Lower leg skin (tissue), 4 donors: ENCODE data around the gene DPM2. TPM values are rescaled to one million over a fixed set of nuclear protein-coding genes. Genes with fewer than 3 reads are reported as not detected.

Source experiments
- DNase-seq, 2 donors: peaks; one replicate each; pipeline ENCODE4 v3.0.0-alpha.2; 2019; ENCODE audit warnings: low spot score in 2 of 2
- H3K4me3 ChIP-seq: fragments of 200-600 bp; sonication (generic); 2 replicates; pipeline ENCODE4 v1.5.1; 2017; ENCODE audit warnings: mild to moderate bottlenecking, low read depth; ENCODE audit not compliant: poor library complexity, severe bottlenecking
- CTCF ChIP-seq, 3 donors: fragments of 450-650 bp; IDR thresholded peaks; one replicate each; pipeline ENCODE4 v1.5.1; 2016; ENCODE audit warnings: antibody characterized with exemption in 3 of 3, mild to moderate bottlenecking in 3 of 3, moderate library complexity in 2 of 3
- POLR2A ChIP-seq, 2 donors: fragments of 450-650 bp; IDR thresholded peaks; one replicate each; pipeline ENCODE4 v1.6.1; 2016 to 2017; ENCODE audit warnings: antibody characterized with exemption in 2 of 2, mild to moderate bottlenecking in 1 of 2, moderate library complexity in 1 of 2
- WGBS, 2 donors: methylation state at CpG; one replicate each; pipeline ENCODE4 v1.1.5; 2018; 5-methylcytosine and 5-hydroxymethylcytosine counted together
- intact Hi-C: fragments of 100-400 bp; cut with DNase I; formaldehyde crosslinking; loops from one replicate; pipeline ENCODE4 v1.15.0; 2023; ENCODE audit warnings: low total_unique reads
- total RNA-seq, 4 donors: library from RNA; depleted of rRNA; stranded (reverse); fragments of >200 nt; gene quantifications; one replicate each; pipeline ENCODE4 v1.1.0, GENCODE V29; 2016

DPM2 gene
- total RNA-seq, 4 donors from 2014 or later, result 11.9 to 21.1 (median 15.8) TPM

- no peak for TF ChIP-seq POLR2A (IDR thresholded peaks at IDR 0.05)
- no peak for TF ChIP-seq CTCF (IDR thresholded peaks at IDR 0.05)
- no peak overlapping the region for H3K4me3 ChIP-seq
- 49 to 58% methylated on average over 10 of the region's 10 CpGs for WGBS, 2 donors
- intact Hi-C loops, result loop anchor here (10.0 kb wide), 1 partner anchor 425 kb away; no protein-coding TSS in a partner anchor
- no peak for DNase-seq
Observed at GRCh38 chr9:127929625-127929979, 8.1 kb downstream of the DPM2 start.

GRCh38 chr9:127928676-127929624 is 8.7 kb downstream of the DPM2 start:
- WGBS, 2 donors, result 69 to 78% methylated on average over 11 of the region's 11 CpGs
- TF ChIP-seq CTCF (IDR thresholded peaks at IDR 0.05) (no peak), POLR2A (IDR thresholded peaks at IDR 0.05) (no peak)
- intact Hi-C loops, result loop anchor here (10.0 kb wide), 1 partner anchor 424 kb away; no protein-coding TSS in a partner anchor
- no peak overlapping the region for H3K4me3 ChIP-seq
- no peak for DNase-seq

DNA sequence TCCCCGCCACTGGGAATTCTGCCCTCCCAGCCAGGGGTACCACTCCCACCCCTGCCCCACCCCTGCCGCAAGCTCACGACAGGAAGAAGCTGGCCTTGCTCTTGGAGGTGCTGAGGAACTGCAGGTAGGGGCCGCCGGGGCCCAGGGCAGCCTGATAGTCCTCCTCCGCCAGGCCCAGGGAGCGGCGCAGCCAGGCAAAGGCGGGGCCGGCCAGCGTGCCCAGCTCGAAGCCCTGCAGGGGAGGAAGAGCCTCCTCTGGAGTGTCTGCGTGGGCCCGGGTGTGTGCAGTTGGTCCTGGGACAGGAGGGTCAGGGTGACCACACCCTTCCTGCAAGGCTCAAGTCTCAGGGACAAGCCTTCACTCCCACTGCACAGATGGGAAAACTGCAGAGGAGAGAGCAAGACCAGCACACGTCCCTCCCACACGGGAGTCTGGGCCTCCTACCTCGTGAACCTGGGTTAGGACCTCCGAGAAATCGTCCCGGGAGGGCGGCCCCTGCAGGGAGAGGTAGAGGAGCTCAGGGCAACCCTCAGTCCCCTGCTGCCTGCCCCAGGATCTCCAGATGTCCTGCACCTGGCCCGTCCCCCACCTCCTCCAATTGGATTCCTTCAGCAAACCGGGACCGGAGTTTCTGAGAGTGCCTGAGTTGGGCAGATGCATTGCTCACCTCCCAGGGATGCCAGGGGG is 9.5 kb downstream of the DPM2 start:
- intact Hi-C loops, result loop anchor here (10.0 kb wide), 1 partner anchor 423 kb away; no protein-coding TSS in a partner anchor
- 19 to 26% methylated on average over 13 to 20 of the region's 24 CpGs for WGBS, 2 donors
- DNase-seq, result no peak
- H3K4me3 ChIP-seq, result no peak overlapping the region
- TF ChIP-seq POLR2A (IDR thresholded peaks at IDR 0.05) (no peak), CTCF (IDR thresholded peaks at IDR 0.05) (no peak)

DNA sequence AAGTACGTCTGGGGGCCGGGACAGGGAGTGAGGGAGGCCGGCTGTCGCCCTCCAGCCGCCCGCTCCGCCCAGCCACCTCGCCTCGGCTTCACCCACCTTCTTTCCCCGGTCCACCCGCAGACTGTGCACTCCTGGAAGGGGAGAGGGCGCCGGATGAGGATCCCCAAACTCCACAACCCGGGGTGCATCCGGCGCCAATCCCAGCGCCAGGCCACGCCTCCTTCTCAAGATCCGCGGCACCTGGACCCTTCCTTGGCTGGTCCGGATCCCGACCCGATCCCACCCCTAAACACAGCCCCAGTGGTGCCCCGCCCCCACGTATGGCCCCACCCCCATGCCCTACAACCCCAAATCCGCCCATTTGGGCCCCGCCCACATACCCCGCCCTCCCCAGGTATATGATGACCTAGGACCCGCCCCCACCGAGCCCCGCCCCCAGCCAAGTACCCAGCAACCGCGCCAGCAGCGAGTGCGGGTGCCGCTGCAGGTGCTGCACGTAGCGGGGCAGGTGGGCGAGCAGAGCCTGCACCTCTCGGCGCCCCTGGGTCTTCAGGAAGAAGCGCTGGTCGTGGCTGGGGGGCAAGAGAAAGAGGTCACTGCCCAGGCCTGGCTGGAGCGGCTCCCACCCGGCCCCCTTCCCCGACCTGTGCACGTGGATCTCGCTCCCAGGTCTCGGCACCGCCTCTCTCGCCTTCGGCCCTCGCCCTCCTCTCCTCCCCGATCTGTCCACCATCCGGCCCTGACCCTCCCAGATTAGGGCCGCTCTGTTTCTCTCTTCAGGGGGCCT is 10.3 kb downstream of the DPM2 start:
- WGBS, 2 donors, result 3 to 10% methylated on average over 35 to 49 of the region's 56 CpGs
- intact Hi-C loops, result loop anchor here (10.0 kb wide), 1 partner anchor 423 kb away; no protein-coding TSS in a partner anchor
- DNase-seq, result no peak
- TF ChIP-seq CTCF (IDR thresholded peaks at IDR 0.05), result no peak
- no peak for TF ChIP-seq POLR2A (IDR thresholded peaks at IDR 0.05)
- no peak overlapping the region for H3K4me3 ChIP-seq

- no peak for DNase-seq
- WGBS, 2 donors, result 23 to 25% methylated on average over 11 to 19 of the region's 19 CpGs
- H3K4me3 ChIP-seq, result no peak overlapping the region
- TF ChIP-seq POLR2A (IDR thresholded peaks at IDR 0.05) (no peak), CTCF (IDR thresholded peaks at IDR 0.05) (no peak)
- intact Hi-C loops, result loop anchor here (10.0 kb wide), 1 partner anchor 422 kb away; no protein-coding TSS in a partner anchor
Observed at GRCh38 chr9:127926906-127927200, 10.8 kb downstream of the DPM2 start.
